Small intestine (tissue), 7 donors: Measurements from ENCODE around the gene GFOD1. TPM values are rescaled to one million over a fixed set of nuclear protein-coding genes. Genes with fewer than 3 reads are reported as not detected.
A peak's percentile ranks its signal among the peaks of the same experiment; 100 is the strongest.
"Not testable (repeated sequence)": the region's sequence is repeated elsewhere in the genome, so short reads cannot be mapped to it uniquely, and the experiment has no call there.

Experiments used
- DNase-seq, 2 donors: peaks; one replicate each; pipeline versions ENCODE4 v3.0.0 to v3.0.0-alpha.2; 2013
- FAIRE-seq: peaks from 2 replicates; lab custom pipeline; 2012; peaks lifted over from hg19 to GRCh38; lab: Jason Lieb, UNC
- H3K27ac ChIP-seq, 3 donors: one replicate each; pipeline ENCODE4 v1.5.1; 2013; ENCODE audit warnings: low read length in 2 of 3, mild to moderate bottlenecking in 2 of 3, control low read depth in 1 of 3, inconsistent platforms in 1 of 3, low read depth in 1 of 3, moderate library complexity in 1 of 3
- H3K27me3 ChIP-seq, 3 donors: one replicate each; pipeline ENCODE4 v1.6.1; 2013; ENCODE audit warnings: low read length in 3 of 3, inconsistent platforms in 1 of 3; ENCODE audit not compliant: control insufficient read depth in 3 of 3, insufficient read depth in 3 of 3
- H3K36me3 ChIP-seq, 3 donors: one replicate each; pipeline ENCODE4 v1.6.1; 2013; ENCODE audit warnings: low read length in 3 of 3, inconsistent platforms in 1 of 3, low read depth in 1 of 3, mild to moderate bottlenecking in 1 of 3, moderate library complexity in 1 of 3; ENCODE audit not compliant: control insufficient read depth in 3 of 3, insufficient read depth in 2 of 3
- H3K4me1 ChIP-seq, 3 donors: one replicate each; pipeline ENCODE4 v1.6.1; 2013; ENCODE audit warnings: low read length in 2 of 3, inconsistent platforms in 1 of 3, low read depth in 1 of 3, mild to moderate bottlenecking in 1 of 3, moderate library complexity in 1 of 3; ENCODE audit not compliant: control insufficient read depth in 3 of 3, insufficient read depth in 2 of 3
- H3K4me3 ChIP-seq, 3 donors: one replicate each; pipeline ENCODE4 v1.5.1; 2013; ENCODE audit warnings: low read length in 3 of 3, control low read depth in 1 of 3, inconsistent platforms in 1 of 3, low read depth in 1 of 3, mild to moderate bottlenecking in 1 of 3, moderate library complexity in 1 of 3
- H3K9me3 ChIP-seq, 2 donors: one replicate each; pipeline ENCODE4 v1.6.1; 2013; ENCODE audit warnings: low read depth in 1 of 2, low read length in 1 of 2; ENCODE audit not compliant: control insufficient read depth in 2 of 2, insufficient read depth in 1 of 2
- WGBS, 3 donors: extraction: QIAGEN DNeasy Blood & Tissue Kit; methylation state at CpG; one replicate each; pipeline ENCODE4 v1.1.7; 2013; 5-methylcytosine and 5-hydroxymethylcytosine counted together
- polyA plus RNA-seq, 4 donors: library from polyadenylated mRNA; stranded (reverse) in 3 of 4; unstranded in 1 of 4; fragments of 200-250 nt in 3 of 4; fragments of 120-200 nt in 1 of 4; gene quantifications; one replicate each; pipeline versions ENCODE4 v1.2.1 to v1.2.3, GENCODE V29; 2013
- donor health status: healthy with polysubstance abuse.
- donor health status: control.
- donor health status: control.
- donor health status: Bipolar disorder and iron deficiency.
- donor health status: healthy.

The GFOD1 gene
- polyA plus RNA-seq, 4 donors, result 1.1 to 7.3 (median 1.5) TPM

DNA sequence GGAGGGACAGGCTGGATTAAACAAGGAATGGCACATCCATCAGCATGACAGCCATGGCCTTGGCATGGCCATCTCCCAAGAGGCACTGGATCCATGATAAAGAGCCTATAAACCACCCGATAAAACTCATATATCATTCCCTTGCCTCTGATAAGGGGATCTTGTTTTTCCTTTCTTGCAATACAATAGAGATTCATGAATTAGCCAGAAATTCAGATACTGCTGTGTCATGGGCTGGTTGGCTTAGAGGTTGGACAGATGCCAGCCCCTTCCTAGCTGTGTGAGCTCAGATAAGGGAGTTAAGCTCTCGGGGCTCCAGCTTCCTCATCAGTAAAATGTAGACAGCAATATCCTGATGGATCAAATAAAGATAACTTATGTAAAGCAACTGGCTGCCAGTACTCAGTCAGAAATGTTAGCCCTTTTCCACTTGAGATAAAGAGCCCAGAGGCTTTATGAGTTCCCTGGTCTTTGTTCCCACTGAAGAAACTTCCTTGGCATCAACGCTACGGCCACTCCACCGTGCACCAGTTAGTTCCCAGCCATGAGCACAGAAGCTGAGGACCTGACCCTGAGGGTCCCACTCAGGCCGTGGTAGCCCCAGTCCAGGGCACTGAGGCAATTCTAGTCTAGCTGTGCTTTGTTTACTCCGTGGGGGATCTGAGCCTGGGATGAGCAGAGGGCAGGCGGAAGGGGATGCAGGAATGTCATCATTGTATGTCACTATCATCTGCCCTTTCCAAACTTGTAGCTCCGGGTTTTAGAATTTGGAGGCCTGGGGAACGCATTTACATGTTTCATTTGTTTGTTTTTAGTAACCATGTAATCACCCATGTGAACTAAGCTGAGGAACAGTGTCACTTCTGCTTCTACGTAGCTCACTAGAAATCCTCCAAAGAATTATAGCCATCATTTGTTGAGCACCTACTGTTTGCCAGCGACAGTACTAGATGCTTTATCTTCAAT lies 91.8 kb downstream of the GFOD1 start:
- Histone ChIP-seq H3K4me3 (no peak overlapping the region), H3K27me3 (no peaks in the 10 kb centered on the region), H3K36me3 (no peaks in the 10 kb centered on the region), H3K4me1 (peaks cover 0 to 10% (median 7%) of the 10 kb centered on the region in 3 donors), H3K27ac (peak overlapping the region in 1 of 3 donors; percentile 45), H3K9me3 (no peaks in the 10 kb centered on the region)
- FAIRE-seq (no peak), DNase-seq (peak; percentile 35 to 87)
- WGBS, 3 donors, result 23 to 44% (median 39%) methylated on average over 12 of the region's 12 CpGs

DNA sequence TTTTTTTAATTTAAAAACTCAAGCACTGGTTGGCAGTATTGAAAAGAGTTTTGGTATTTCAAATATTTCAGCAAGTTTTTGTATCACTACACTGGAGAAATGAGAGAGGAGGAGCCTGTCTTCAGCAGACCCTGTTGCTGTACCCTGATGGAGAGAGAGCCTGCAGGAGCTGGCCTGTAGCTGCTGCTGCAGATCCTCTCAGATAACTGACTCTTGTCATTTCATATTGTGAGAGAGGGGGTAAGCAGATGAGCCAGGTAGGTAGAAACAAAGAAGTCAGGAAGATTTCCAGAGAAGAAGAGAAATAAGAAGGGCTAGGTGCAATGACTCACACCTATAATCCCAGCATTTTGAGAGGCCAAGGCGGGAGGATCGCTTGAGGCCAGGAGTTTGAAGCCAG lies 94.9 kb downstream of the GFOD1 start:
- peaks cover 0 to 10% (median 7%) of the 10 kb centered on the region in 3 donors for H3K4me1 ChIP-seq
- H3K36me3 ChIP-seq, result no peaks in the 10 kb centered on the region
- FAIRE-seq, result no peak

DNA sequence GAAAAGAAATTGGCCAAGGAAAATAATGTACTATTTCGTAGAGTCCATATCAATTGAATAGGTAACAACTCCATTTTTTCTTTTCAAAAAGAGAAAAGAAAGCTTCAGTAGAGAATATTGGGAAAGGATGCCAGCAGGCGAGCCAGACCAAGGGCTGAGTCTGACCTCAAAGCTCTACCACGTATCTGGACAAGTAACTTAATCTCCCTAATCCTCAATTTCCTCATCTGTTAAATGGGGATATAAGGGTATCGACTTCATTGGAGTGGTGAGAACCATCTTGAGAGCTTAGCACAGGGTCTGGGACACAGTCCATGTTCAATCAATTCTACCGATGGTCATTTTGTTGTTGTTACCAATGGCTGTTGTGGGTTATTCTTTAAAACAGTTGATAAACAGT lies 95.9 kb downstream of the GFOD1 start:
- WGBS, 3 donors, result 93 to 97% (median 94%) methylated on average over 5 of the region's 5 CpGs
- no peaks in the 10 kb centered on the region for H3K9me3 ChIP-seq
- DNase-seq, result no peak
- FAIRE-seq, result no peak
- H3K4me3 ChIP-seq, result no peak overlapping the region
- H3K36me3 ChIP-seq, result no peaks in the 10 kb centered on the region
- H3K27me3 ChIP-seq, result no peaks in the 10 kb centered on the region
- H3K4me1 ChIP-seq, result peaks cover 0 to 10% (median 3%) of the 10 kb centered on the region in 3 donors
- no peak overlapping the region for H3K27ac ChIP-seq

More for the DNA sequence above, 94.9 kb downstream of the GFOD1 start:
- no peak for DNase-seq
- H3K27ac ChIP-seq, result no peak overlapping the region
- 71 to 98% (median 81%) methylated on average over 2 of the region's 2 CpGs for WGBS, 3 donors
- no peak overlapping the region for H3K4me3 ChIP-seq
- no peaks in the 10 kb centered on the region for H3K27me3 ChIP-seq
- no peaks in the 10 kb centered on the region for H3K9me3 ChIP-seq

DNA sequence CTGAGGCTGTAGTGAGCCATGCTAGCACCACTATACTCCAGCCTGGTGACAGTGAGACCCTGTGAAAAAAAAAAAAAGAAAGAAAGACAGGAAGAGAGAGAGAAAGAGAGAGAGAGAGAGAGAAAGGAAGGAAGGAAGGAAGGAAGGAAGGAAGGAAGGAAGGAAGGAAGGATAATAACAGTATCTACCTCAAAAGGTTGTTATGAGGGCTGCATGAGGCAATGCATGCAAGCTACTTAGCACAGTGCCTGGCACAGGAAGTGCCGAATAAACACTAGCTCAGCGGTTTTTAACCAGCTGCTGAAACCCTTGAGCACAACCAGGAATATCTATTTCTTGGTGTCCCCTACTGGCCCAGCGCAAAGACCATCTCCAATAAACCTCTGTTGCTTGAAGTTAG lies 96.7 kb downstream of the GFOD1 start:
- Histone ChIP-seq H3K4me3 (no peak overlapping the region), H3K4me1 (peaks cover 0 to 7% (median 2%) of the 10 kb centered on the region in 3 donors), H3K36me3 (no peaks in the 10 kb centered on the region), H3K27me3 (no peaks in the 10 kb centered on the region), H3K9me3 (no peaks in the 10 kb centered on the region), H3K27ac (no peak overlapping the region)
- DNase-seq (no peak), FAIRE-seq (no peak)
- WGBS, 3 donors, result 54 to 77% (median 68%) methylated on average over 3 of the region's 3 CpGs

DNA sequence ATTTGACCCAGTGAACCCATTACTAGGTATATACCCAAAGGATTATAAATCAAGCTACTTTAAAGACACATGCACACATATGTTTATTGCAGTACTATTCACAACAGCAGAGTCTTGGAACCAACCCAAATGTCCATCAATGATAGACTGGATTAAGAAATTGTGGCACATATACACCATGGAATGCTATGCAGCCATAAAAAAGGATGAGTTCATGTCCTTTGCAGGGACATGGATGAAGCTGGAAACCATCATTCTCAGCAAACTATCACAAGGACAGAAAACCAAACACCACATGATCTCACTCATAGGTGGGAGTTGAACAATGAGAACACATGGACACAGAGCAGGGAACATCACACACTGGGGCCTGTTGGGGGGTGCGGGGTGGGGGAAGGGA lies 98.2 kb downstream of the GFOD1 start:
- FAIRE-seq, H3K9me3 ChIP-seq, H3K36me3 ChIP-seq, H3K4me1 ChIP-seq, H3K27ac ChIP-seq, H3K4me3 ChIP-seq, H3K27me3 ChIP-seq, DNase-seq: not testable (repeated sequence)
- WGBS, 3 donors, result 94 to 100% (median 100%) methylated on average over 1 of the region's 1 CpG

DNA sequence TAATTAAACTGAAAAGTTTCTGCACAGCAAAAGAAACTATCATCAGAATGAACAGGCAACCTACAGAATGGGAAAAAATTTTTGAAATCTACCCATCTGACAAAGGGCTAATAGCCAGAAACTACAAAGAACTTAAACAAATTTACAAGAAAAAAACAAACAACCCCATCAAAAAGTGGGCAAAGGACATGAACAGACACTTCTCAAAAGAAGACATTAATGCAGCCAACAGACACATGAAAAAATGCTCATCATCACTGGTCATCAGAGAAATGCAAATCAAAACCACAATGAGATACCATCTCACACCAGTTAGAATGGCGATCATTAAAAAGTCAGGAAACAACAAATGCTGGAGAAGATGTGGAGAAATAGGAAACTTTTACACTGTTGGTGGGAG lies 98.6 kb downstream of the GFOD1 start:
- 71 to 100% (median 89%) methylated on average over 1 of the region's 1 CpG for WGBS, 3 donors
- H3K9me3 ChIP-seq, H3K27me3 ChIP-seq, H3K36me3 ChIP-seq, FAIRE-seq, H3K4me3 ChIP-seq, H3K4me1 ChIP-seq, DNase-seq, H3K27ac ChIP-seq: not testable (repeated sequence)

DNA sequence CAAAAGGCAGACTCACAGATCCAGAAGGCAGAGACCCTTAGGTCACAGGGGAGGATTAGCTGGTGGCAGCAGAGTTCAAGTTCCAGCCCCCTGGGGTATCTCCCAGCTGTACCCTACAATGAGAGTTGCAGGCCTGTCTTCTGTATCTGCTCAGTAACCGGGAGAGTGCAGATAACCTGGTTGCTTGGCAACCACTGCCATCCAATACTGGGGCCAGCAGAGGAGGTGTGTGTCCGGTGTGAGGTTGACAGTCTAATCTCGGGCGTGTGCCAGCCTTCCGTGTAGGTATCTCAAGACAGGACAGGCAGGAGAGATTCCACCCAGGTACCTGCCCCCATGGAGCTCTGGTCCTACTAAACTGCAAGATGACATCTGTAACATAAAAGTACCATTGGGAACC lies 102.4 kb downstream of the GFOD1 start:
- DNase-seq (peak; percentile 22 to 54), FAIRE-seq (no peak)
- Histone ChIP-seq H3K27me3 (no peaks in the 10 kb centered on the region), H3K4me1 (peaks cover 0 to 8% (median 4%) of the 10 kb centered on the region in 3 donors), H3K4me3 (no peak overlapping the region), H3K36me3 (no peaks in the 10 kb centered on the region), H3K9me3 (peaks cover 0 to 4% of the 10 kb centered on the region in 2 donors), H3K27ac (no peak overlapping the region)
- 28 to 67% (median 46%) methylated on average over 5 of the region's 5 CpGs for WGBS, 3 donors

DNA sequence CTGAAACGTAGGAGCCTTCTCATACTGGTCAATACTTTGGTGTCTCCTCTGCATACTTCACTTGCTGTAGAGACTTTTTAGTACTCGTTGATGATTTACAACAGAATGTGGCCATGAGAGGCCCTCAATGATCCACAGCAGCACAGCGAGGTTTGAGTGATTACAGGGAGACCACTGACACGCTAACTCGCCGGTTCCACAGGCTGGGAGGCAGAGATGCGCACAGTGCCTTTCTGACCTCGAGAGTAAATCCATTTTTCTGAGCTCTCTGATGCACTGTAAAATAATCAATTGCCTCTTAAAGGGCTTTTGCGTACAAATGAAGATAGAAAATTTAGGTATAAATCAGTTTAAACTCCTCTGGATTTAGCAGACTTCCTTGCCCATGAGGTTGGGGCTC lies 102.9 kb downstream of the GFOD1 start:
- Histone ChIP-seq H3K36me3 (no peaks in the 10 kb centered on the region), H3K9me3 (peaks cover 0 to 4% of the 10 kb centered on the region in 2 donors), H3K27ac (no peak overlapping the region), H3K27me3 (no peaks in the 10 kb centered on the region), H3K4me1 (peaks cover 0 to 8% (median 4%) of the 10 kb centered on the region in 3 donors), H3K4me3 (no peak overlapping the region)
- WGBS, 3 donors, result 86 to 91% (median 91%) methylated on average over 9 of the region's 9 CpGs
- FAIRE-seq, result no peak
- DNase-seq, result no peak
